Loucy (cell line): ENCODE data around the gene ZC3H10.

ENCODE experiments used
- EZH2phosphoT487 ChIP-seq: fragments of 200-600 bp; IDR thresholded peaks from 2 replicates; pipeline ENCODE4 v1.6.1; 2018; ENCODE audit warnings: antibody characterized with exemption, mild to moderate bottlenecking, moderate library complexity, borderline replicate concordance
- TF ChIP-seq, protein P1 (sequence below): fragments of 200-600 bp; sonication (generic); conservative IDR thresholded peaks from 2 replicates; pipeline ENCODE4 v1.5.1; 2014; ENCODE audit warnings: mild to moderate bottlenecking, antibody characterized with exemption, low read length

DNA sequence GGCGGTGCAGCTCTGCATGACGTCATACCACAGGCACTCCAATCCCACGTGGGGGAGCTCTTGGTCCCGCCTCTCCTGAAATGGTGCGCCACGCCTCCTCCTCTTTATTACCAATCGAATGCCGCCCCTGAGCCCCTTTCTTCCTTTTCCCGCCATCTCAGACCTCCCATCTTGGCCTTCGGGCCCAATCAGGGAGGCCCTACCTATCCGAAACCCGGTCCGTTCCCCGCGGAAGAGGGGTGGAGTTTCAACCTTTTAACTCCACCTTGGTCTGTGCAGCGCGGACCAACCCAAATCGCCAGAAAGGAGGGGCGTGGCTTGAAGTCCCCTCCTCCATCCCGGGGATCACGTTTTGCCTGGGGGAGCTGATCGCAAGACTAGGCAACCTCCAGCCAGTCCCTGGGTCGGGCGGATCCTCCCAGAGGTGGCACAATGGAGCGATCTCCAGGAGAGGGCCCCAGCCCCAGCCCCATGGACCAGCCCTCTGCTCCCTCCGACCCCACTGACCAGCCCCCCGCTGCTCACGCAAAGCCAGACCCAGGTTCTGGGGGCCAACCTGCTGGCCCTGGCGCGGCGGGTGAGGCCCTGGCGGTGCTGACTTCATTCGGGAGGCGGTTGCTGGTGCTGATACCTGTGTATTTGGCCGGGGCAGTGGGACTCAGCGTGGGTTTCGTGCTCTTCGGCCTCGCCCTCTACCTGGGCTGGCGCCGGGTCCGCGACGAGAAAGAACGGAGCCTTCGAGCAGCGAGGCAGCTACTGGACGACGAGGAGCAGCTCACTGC is 10.0 kb downstream of the ZC3H10 start, which contains the start of gene ESYT1:
- TF ChIP-seq, protein P1, sequence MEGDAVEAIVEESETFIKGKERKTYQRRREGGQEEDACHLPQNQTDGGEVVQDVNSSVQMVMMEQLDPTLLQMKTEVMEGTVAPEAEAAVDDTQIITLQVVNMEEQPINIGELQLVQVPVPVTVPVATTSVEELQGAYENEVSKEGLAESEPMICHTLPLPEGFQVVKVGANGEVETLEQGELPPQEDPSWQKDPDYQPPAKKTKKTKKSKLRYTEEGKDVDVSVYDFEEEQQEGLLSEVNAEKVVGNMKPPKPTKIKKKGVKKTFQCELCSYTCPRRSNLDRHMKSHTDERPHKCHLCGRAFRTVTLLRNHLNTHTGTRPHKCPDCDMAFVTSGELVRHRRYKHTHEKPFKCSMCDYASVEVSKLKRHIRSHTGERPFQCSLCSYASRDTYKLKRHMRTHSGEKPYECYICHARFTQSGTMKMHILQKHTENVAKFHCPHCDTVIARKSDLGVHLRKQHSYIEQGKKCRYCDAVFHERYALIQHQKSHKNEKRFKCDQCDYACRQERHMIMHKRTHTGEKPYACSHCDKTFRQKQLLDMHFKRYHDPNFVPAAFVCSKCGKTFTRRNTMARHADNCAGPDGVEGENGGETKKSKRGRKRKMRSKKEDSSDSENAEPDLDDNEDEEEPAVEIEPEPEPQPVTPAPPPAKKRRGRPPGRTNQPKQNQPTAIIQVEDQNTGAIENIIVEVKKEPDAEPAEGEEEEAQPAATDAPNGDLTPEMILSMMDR: no peak
- no peak for TF ChIP-seq EZH2phosphoT487
